Measurements from ENCODE around the gene PF4V1. TPM values are rescaled to one million over a fixed set of nuclear protein-coding genes. Genes with fewer than 3 reads are reported as not detected.

The PF4V1 gene
- total RNA-seq, 1 donor from 2014 or later, result not detected

- no peak for DNase-seq (ENCODE audit: low spot score)
These were observed 5.4 kb upstream of the PF4V1 start for GRCh38 chr4:73847526-73848182.

- no peak for DNase-seq (ENCODE audit: low spot score)
These were observed 4.8 kb upstream of the PF4V1 start for GRCh38 chr4:73848183-73848777.

- DNase-seq (ENCODE audit: low spot score), result no peak
These were observed 2.7 kb upstream of the PF4V1 start for GRCh38 chr4:73850261-73850970.

GRCh38 chr4:73851293-73851692, 1.8 kb upstream of the PF4V1 start:
- DNase-seq (ENCODE audit: low spot score), result no peak

GRCh38 chr4:73852771-73853170, 325 bp upstream of the PF4V1 start:
- no peak for DNase-seq (ENCODE audit: low spot score)

- no peak for DNase-seq (ENCODE audit: low spot score)
These were observed 800 bp downstream of the PF4V1 start for GRCh38 chr4:73853718-73854473.

GRCh38 chr4:73855406-73855805, 2.3 kb downstream of the PF4V1 start:
- no peak for DNase-seq (ENCODE audit: low spot score)

GRCh38 chr4:73856518-73856917, 3.4 kb downstream of the PF4V1 start:
- DNase-seq (ENCODE audit: low spot score), result no peak

- peak; percentile 52 for DNase-seq (ENCODE audit: low spot score)
These were observed 6.6 kb downstream of the PF4V1 start for GRCh38 chr4:73859614-73860088.

- no peak for DNase-seq (ENCODE audit: low spot score)
These were observed 7.1 kb downstream of the PF4V1 start for GRCh38 chr4:73860181-73860580.

- DNase-seq (ENCODE audit: low spot score), result no peak
These were observed 7.8 kb downstream of the PF4V1 start for GRCh38 chr4:73860917-73861316.

- DNase-seq (ENCODE audit: low spot score), result peak; percentile 13
These were observed 9.2 kb downstream of the PF4V1 start for GRCh38 chr4:73862322-73862721.

GRCh38 chr4:73864365-73864764, 11.3 kb downstream of the PF4V1 start:
- DNase-seq (ENCODE audit: low spot score), result no peak

- no peak for DNase-seq (ENCODE audit: low spot score)
These were observed 11.9 kb downstream of the PF4V1 start for GRCh38 chr4:73864961-73865360.

GRCh38 chr4:73865431-73866096, 12.5 kb downstream of the PF4V1 start:
- no peak for DNase-seq (ENCODE audit: low spot score)

- DNase-seq (ENCODE audit: low spot score), result no peak
These were observed 13.2 kb downstream of the PF4V1 start for GRCh38 chr4:73866246-73866645.

GRCh38 chr4:73867783-73868182, 14.7 kb downstream of the PF4V1 start:
- no peak for DNase-seq (ENCODE audit: low spot score)

GRCh38 chr4:73868206-73869129, 15.4 kb downstream of the PF4V1 start:
- DNase-seq (ENCODE audit: low spot score), result peak; percentile 13

GRCh38 chr4:73869130-73870055, 16.3 kb downstream of the PF4V1 start, which contains the start of gene CXCL1:
Gene CXCL1, plus strand, starts transcription at chr4:73869393. Its CDS starts 78 bp downstream, at chr4:73869471.
- peak; percentile 20 for DNase-seq (ENCODE audit: low spot score)

Measured in umbilical cord (tissue), 2 donors.